Ishikawa (cell line): Measurements from ENCODE around the gene SLAIN2.

Experiments used
- CEBPB ChIP-seq: IDR thresholded peaks from 2 replicates; pipeline ENCODE4 v1.6.1; 2012
- CREB1 ChIP-seq: IDR thresholded peaks from 2 replicates; pipeline ENCODE4 v1.6.1; 2012; ENCODE audit warnings: low read depth
- EGR1 ChIP-seq: IDR thresholded peaks from 2 replicates; pipeline ENCODE4 v1.6.1; 2012
- EP300 ChIP-seq: IDR thresholded peaks from 2 replicates; pipeline ENCODE4 v1.6.1; 2012; ENCODE audit warnings: borderline replicate concordance
- FOXM1 ChIP-seq: IDR thresholded peaks from 2 replicates; pipeline ENCODE4 v1.6.1; 2012; ENCODE audit warnings: low read depth, borderline replicate concordance
- MAX ChIP-seq: IDR thresholded peaks from 2 replicates; pipeline ENCODE4 v1.6.1; 2012
- NFIC ChIP-seq: IDR thresholded peaks from 2 replicates; pipeline ENCODE4 v1.6.1; 2012
- RAD21 ChIP-seq: IDR thresholded peaks from 2 replicates; pipeline ENCODE4 v1.6.1; 2012; ENCODE audit warnings: low read depth
- TAF1 ChIP-seq: IDR thresholded peaks from 2 replicates; pipeline ENCODE4 v1.6.1; 2012; ENCODE audit warnings: low read depth, mild to moderate bottlenecking
- TCF12 ChIP-seq: IDR thresholded peaks from 2 replicates; pipeline ENCODE4 v1.6.1; 2012; ENCODE audit warnings: low read depth
- TEAD4 ChIP-seq: IDR thresholded peaks from 2 replicates; pipeline ENCODE4 v1.6.1; 2012
- USF1 ChIP-seq: IDR thresholded peaks from 2 replicates; pipeline ENCODE4 v1.6.1; 2012
- YY1 ChIP-seq: IDR thresholded peaks from 2 replicates; pipeline ENCODE4 v1.6.1; 2012; ENCODE audit warnings: low read depth
- ZBTB7A ChIP-seq: IDR thresholded peaks from 2 replicates; pipeline ENCODE4 v1.6.1; 2012; ENCODE audit warnings: low read depth
- TF ChIP-seq, protein P1 (sequence below): IDR thresholded peaks from 2 replicates; pipeline ENCODE4 v1.6.1; 2012; ENCODE audit warnings: low read depth, mild to moderate bottlenecking

The SLAIN2 gene

GRCh38 chr4:48409203-48409602 lies 67.9 kb downstream of the SLAIN2 start:
- no peak for TF ChIP-seq TEAD4
- TF ChIP-seq NFIC: no peak
- TF ChIP-seq ZBTB7A: no peak
- TF ChIP-seq TAF1: no peak
- no peak for TF ChIP-seq YY1
- no peak for TF ChIP-seq FOXM1
- TF ChIP-seq CREB1: no peak
- no peak for TF ChIP-seq USF1
- TF ChIP-seq MAX: no peak
- TF ChIP-seq EGR1: no peak
- TF ChIP-seq EP300: no peak
- TF ChIP-seq, protein P1, sequence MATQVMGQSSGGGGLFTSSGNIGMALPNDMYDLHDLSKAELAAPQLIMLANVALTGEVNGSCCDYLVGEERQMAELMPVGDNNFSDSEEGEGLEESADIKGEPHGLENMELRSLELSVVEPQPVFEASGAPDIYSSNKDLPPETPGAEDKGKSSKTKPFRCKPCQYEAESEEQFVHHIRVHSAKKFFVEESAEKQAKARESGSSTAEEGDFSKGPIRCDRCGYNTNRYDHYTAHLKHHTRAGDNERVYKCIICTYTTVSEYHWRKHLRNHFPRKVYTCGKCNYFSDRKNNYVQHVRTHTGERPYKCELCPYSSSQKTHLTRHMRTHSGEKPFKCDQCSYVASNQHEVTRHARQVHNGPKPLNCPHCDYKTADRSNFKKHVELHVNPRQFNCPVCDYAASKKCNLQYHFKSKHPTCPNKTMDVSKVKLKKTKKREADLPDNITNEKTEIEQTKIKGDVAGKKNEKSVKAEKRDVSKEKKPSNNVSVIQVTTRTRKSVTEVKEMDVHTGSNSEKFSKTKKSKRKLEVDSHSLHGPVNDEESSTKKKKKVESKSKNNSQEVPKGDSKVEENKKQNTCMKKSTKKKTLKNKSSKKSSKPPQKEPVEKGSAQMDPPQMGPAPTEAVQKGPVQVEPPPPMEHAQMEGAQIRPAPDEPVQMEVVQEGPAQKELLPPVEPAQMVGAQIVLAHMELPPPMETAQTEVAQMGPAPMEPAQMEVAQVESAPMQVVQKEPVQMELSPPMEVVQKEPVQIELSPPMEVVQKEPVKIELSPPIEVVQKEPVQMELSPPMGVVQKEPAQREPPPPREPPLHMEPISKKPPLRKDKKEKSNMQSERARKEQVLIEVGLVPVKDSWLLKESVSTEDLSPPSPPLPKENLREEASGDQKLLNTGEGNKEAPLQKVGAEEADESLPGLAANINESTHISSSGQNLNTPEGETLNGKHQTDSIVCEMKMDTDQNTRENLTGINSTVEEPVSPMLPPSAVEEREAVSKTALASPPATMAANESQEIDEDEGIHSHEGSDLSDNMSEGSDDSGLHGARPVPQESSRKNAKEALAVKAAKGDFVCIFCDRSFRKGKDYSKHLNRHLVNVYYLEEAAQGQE: no peak
- no peak for TF ChIP-seq CEBPB
- no peak for TF ChIP-seq RAD21
- no peak for TF ChIP-seq TCF12

- TF ChIP-seq RAD21: no peak
- TF ChIP-seq FOXM1: no peak
- TF ChIP-seq, protein P1: no peak
- TF ChIP-seq YY1: no peak
These were observed 69.5 kb downstream of the SLAIN2 start for GRCh38 chr4:48410812-48411211.

DNA sequence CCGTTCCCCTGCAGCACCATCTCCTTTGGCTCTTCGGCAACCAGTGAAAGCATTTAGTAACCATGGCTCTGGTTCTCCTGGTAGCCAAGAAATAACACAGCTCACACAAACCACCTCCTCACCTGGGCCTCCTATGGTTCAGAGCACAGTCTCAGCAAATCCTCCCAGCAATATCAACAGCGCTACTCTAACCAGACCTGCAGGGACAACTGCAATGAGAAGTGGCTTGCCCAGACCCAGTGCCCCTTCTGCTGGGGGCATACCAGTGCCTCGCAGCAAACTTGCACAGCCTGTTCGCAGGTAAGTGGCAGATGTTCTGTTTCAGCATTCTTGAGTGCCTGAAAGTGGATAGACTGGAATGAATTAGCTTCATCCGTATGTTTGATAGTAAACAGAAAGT lies 78.8 kb downstream of the SLAIN2 start:
- TF ChIP-seq, protein P1: no peak
- TF ChIP-seq EGR1 (no peak), TCF12 (no peak), TEAD4 (no peak), MAX (no peak), FOXM1 (no peak), RAD21 (no peak), CREB1 (no peak), CEBPB (no peak), USF1 (no peak), NFIC (no peak), EP300 (no peak), YY1 (no peak), TAF1 (no peak), ZBTB7A (no peak)

- TF ChIP-seq RAD21 (no peak), NFIC (no peak), ZBTB7A (no peak)
- TF ChIP-seq, protein P1: no peak
These were observed 79.8 kb downstream of the SLAIN2 start for GRCh38 chr4:48421101-48421500.
